ENCODE results near the gene FCN3. TPM values are rescaled to one million over a fixed set of nuclear protein-coding genes. Genes with fewer than 3 reads are reported as not detected.

Gene FCN3
- total RNA-seq, 4 donors from 2014 or later = 2.0 to 247 (median 19.1) TPM

GRCh38 chr1:27412502-27412901, 37.9 kb upstream of the FCN3 start:
- TF ChIP-seq CTCF (IDR thresholded peaks at IDR 0.05; ENCODE audit: low read depth) = no peak

GRCh38 chr1:27410709-27411108, 36.1 kb upstream of the FCN3 start:
- TF ChIP-seq CTCF (IDR thresholded peaks at IDR 0.05; ENCODE audit: low read depth) = no peak

GRCh38 chr1:27409669-27410068, 35.0 kb upstream of the FCN3 start:
- no peak for TF ChIP-seq CTCF (IDR thresholded peaks at IDR 0.05; ENCODE audit: low read depth)

GRCh38 chr1:27408151-27408550, 33.5 kb upstream of the FCN3 start:
- no peak for TF ChIP-seq CTCF (IDR thresholded peaks at IDR 0.05; ENCODE audit: low read depth)

GRCh38 chr1:27406362-27406680, 31.7 kb upstream of the FCN3 start:
- TF ChIP-seq CTCF (IDR thresholded peaks at IDR 0.05; ENCODE audit: low read depth) = no peak

- TF ChIP-seq CTCF (IDR thresholded peaks at IDR 0.05; ENCODE audit: low read depth) = no peak
Measured at GRCh38 chr1:27405074-27405473, 30.4 kb upstream of the FCN3 start.

GRCh38 chr1:27403931-27404330, 29.3 kb upstream of the FCN3 start:
- TF ChIP-seq CTCF (IDR thresholded peaks at IDR 0.05; ENCODE audit: low read depth) = no peak

All from subcutaneous adipose tissue (tissue), 4 donors.